Neural progenitor cell (in vitro differentiated cells): Measurements from ENCODE around the gene RECK.

Source experiments
- CTCF ChIP-seq: fragments of 200-600 bp; sonication (generic); IDR thresholded peaks from 2 replicates; pipeline ENCODE4 v1.5.1; 2017; ENCODE audit warnings: antibody characterized with exemption, mild to moderate bottlenecking
- EZH2 ChIP-seq: fragments of 200-600 bp; sonication (generic); IDR thresholded peaks from 2 replicates; pipeline ENCODE4 v1.6.1; 2017; ENCODE audit warnings: antibody characterized with exemption, mild to moderate bottlenecking, moderate library complexity
- EZH2phosphoT487 ChIP-seq: fragments of 200-600 bp; sonication (generic); IDR thresholded peaks from 2 replicates; pipeline ENCODE4 v1.6.1; 2017; ENCODE audit warnings: antibody characterized with exemption

DNA sequence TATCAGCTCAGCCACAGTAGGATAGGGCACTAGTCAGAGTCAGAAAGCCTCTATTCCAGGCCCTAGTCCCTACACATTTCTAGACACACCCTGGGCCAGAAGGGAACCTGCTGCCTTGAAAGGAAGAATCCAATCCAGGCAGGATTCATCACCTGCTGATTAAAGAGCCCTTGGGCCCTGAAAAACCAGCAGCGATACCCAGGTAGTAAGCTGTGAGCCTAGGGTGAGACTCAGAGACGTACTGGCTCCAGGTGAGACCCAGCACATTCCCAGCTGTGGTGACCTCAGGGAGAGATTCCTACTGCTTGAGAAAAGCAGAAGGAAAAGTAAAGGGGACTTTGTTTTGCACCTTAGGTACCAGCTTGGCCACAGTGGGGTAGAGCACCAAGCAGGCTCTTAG, 137.1 kb downstream of the RECK start:
- TF ChIP-seq CTCF (no peak), EZH2 (no peak), EZH2phosphoT487 (no peak)
